Activated CD4-positive, alpha-beta T cell treated with anti-CD3 and anti-CD28 coated beads, Interleukin-2, amount 50 U/mL, for 48 hours (primary cell): ENCODE results near the gene NUPR1.
"Not testable (repeated sequence)": the region's sequence is repeated elsewhere in the genome, so short reads cannot be mapped to it uniquely, and the experiment has no call there.

Experiments used
- DNase-seq, 2 experiments: peaks; one replicate each; pipeline ENCODE4 v3.0.0-alpha.2; 2020

NUPR1 gene

DNA sequence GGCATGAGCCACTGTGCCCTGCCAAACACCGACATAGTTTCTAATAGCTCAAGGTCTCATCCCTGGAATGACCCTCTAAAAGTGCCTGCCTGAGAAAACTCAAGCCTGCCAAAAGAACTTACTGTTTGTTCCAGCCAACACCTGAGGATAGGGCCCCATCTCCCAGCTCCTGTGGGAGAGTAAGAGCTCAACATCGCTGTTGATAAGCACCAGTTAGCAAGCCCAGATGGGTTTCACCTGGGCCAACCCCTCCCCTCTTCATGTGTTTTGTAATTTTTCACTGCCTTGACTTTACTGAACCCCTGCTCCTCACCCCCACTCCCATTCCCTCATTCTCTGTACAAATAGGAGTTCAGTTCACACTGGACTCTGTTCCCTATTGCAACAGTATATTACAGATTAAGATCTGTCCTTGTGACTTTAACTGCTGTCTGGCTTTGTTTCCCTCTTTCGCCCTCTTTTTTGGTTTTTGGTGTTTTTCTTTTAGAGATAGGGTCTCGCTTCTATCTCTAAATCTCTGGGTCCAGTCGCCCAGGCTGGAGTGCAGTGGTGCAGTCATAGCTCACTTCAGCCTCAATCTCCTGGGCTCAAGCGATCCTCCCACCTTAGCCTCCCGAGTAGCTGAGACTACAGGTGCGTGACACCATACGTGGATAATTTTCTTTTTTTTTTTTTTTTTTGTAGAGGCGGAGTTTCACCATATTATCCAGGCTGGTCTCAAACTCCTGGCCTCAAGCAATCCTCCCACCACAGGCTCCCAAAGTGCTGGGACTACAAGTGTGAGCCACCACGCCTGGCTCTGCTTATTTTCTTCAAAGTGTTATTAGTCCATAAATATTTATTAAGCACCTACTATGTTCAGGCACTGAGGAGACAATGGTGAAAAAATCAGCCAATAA is 12.3 kb downstream of the NUPR1 start:
- DNase-seq, result no peak

GRCh38 chr16:28524681-28525171 is 14.0 kb downstream of the NUPR1 start:
- DNase-seq, result no peak

GRCh38 chr16:28522792-28523191 is 16.0 kb downstream of the NUPR1 start:
- no peak for DNase-seq

- DNase-seq, result no peak
Measured at GRCh38 chr16:28521436-28521835, 17.3 kb downstream of the NUPR1 start.

GRCh38 chr16:28520672-28521071 is 18.1 kb downstream of the NUPR1 start:
- no peak for DNase-seq

DNA sequence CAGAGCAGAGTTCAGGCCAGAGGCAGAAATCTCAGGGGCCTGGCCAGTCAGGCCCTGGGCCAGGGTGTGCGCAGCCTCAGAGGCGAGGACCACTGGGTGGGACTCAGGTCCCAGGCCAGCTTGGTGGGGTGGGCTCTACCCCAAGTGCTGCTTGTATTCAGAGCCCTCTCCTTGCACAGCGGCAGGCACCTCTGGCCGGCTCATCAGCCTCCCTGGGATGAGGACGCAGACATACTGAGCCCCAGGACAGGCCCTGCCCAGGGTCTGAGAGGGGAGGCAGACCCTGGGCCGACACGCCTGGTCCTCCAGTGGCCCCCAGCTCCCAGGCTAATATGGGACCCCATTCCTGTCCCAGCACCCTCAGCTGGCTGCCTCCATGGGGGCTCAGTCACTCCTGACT is 24.5 kb downstream of the NUPR1 start:
- no peak for DNase-seq

DNA sequence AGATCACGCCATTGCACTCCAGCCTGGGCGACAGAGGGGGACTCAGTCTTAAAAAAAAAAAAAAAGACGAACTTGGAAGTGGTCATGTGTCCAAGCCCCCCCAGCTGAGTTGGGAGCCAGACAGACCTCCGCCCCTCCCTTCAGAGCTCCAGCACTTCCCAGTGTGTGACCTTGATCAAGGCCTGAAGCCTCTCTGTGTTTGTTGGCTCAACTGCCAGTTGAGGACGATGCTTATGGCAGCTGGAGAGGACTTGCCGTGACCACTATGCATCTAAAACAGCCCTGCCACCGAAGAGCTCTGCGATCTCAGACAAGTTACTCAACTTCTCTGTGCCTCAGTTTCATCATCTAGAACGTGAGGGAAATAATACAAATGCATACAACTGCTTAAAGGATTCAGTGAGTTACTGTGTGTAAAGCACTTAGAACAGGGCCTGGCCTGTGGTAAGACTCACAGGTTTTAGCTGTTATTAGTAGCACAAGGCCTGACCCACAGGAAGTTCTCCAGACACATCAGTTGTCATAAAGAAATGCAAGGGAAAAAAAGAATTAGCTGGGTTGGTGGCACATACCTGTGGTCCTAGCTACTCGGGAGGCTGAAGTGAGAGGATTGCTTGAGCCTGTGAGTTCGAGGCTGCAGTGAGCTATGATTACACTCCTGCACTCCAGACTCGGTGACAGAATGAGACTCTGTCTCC is 25.1 kb downstream of the NUPR1 start:
- no peak for DNase-seq

- DNase-seq, result no peak
Measured at GRCh38 chr16:28511801-28512789, 26.7 kb downstream of the NUPR1 start.

DNA sequence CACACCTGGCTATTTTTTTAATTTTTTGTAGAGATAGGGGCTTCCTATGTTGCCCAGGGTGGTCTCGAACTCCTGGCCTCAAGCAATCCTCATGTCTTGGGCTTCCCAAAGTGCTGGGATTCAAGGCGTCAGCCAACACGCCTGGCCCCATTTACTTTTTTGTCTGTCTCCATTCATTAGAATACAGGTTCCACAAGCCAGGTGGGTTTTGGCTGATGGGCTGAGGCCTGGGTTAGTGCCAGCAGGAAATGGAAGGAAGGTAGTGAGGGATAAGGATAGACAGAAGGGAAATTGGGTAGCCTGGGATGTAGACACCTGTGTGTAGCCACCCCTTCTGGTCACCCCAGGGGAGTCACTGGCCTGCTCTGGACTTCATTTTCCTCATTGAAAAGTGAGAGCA is 27.7 kb downstream of the NUPR1 start:
- DNase-seq, result no peak

- DNase-seq, result no peak
Measured at GRCh38 chr16:28505489-28506137, 33.2 kb downstream of the NUPR1 start.

GRCh38 chr16:28504707-28505404 is 33.9 kb downstream of the NUPR1 start:
- no peak for DNase-seq

DNA sequence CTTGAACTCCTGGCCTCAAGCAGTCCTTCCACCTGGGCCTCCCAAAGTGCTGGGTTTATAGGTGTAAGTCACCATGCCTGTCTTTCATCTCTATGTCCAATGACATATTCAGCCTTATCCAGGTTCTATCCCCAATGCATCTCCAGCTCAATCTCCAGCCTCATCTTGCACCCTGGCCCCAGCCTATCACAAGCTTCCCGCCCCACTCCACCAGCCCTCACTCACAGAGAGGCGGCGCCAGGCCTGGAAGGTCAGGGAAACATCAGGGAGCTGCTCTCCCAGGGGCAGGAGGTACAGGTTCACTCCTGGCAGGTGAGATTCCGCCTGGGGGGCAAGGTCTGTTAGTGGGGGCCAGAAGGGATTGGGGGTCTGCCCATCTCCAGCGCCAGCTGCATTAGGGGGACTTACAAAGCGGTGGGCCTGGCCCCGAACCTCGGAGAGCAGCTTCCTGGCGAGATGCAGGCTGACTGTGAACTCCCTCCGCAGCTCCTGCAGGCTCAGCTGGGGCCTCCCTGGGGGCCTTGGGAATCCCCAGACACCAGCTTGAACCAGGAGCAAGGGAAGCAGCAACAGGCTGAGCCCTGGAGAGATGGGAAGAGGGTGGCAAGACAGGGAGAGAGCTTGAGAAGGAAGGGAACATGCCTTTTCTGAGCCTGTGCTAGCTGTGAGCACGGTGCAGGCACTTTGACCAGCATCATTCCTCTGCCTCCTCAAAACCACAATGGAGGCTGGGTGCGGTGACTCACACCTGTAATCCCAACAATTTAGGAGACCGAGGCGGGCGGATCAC is 35.1 kb downstream of the NUPR1 start:
- DNase-seq, result no peak

- DNase-seq, result no peak
Measured at GRCh38 chr16:28502290-28502689, 36.5 kb downstream of the NUPR1 start.

GRCh38 chr16:28501258-28502232 is 37.2 kb downstream of the NUPR1 start:
- DNase-seq, result no peak

GRCh38 chr16:28500476-28501180 is 38.1 kb downstream of the NUPR1 start:
- not testable (repeated sequence) for DNase-seq

- DNase-seq, result no peak
Measured at GRCh38 chr16:28499854-28500253, 38.9 kb downstream of the NUPR1 start.

GRCh38 chr16:28498666-28499381 is 40.0 kb downstream of the NUPR1 start:
- no peak for DNase-seq
